ENCODE data around the gene UTS2B.

Gene UTS2B

DNA sequence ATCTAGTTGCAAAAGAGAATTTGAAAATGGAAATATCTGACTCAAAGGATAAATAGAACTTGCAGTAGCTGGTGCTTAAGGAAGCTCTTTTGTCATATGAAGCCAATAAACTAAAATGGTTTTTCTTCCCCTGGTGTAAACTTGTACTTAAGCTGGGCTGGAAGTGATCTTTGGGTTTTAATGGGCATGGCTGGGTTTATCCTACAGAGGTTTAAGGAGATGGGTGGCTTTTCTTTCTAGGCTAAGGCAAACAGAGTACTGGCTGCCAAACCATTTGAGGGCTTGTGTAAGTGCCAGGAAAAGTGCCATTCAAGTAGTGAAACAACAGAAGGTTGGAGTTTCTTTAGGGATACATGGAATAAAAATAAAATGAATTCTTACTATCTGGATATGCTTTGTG lies 12.1 kb upstream of the UTS2B start:
- ATAC-seq (ENCODE audit: low read depth) (no peak), DNase-seq (ENCODE audit: low spot score in 2 of 2) (no peak)
- peak overlapping the region; percentile 91 for H3K27ac Mint-ChIP-seq
- H3K4me3 Mint-ChIP-seq, result peak overlapping the region; percentile 55
- peaks cover 2% of the 10 kb centered on the region for H3K36me3 Mint-ChIP-seq
- H3K4me1 Mint-ChIP-seq, result peaks cover 75% of the 10 kb centered on the region
- H3K27me3 Mint-ChIP-seq, result no peaks in the 10 kb centered on the region
- no peaks in the 10 kb centered on the region for H3K9me3 Mint-ChIP-seq

DNA sequence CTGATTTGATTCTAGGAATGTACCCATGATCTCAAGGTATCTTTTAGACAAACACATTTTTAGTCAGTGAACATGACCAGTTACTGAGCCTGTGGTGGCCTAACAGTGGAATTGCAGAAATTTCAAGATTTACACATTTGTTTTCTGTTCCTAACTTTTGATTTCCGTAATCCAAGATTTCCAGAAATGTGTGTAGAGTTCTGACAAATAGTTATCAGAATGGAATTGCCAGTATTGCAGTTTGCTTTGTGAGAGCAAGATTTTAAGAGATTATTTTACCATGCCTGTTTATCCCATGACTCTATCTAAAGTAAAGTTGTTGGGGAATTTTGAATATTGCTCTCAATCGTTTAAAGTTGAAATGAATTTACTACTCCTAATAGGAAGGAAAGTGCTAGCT lies 11.7 kb upstream of the UTS2B start:
- H3K4me3 Mint-ChIP-seq, result peak overlapping the region; percentile 55
- ATAC-seq (ENCODE audit: low read depth), result no peak

DNA sequence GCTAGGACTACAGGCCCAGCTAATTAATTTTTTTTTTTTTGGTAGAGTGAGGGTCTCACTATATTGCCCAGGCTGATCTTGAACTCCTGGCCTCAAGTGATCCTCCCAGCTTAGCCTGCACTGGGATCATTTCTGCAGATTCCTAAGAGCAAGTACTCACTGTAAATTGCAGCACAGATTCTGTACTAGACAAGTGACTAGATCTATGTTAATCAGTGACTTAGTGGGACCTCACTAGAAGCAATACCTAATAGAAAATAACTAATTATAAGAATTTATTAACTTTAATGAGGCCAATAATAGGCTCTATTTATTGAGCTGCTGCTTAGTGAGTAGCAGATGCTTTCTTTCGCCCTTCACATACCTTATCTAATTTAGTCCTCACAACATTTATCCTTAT lies 10.6 kb upstream of the UTS2B start:
- Mint-ChIP-seq H3K27me3 (no peaks in the 10 kb centered on the region), H3K27ac (peak overlapping the region; percentile 91), H3K4me3 (no peak overlapping the region), H3K4me1 (peaks cover 75% of the 10 kb centered on the region), H3K36me3 (peaks cover 2% of the 10 kb centered on the region), H3K9me3 (no peaks in the 10 kb centered on the region)
- ATAC-seq (ENCODE audit: low read depth) (no peak), DNase-seq (ENCODE audit: low spot score in 2 of 2) (no peak)

More for the DNA sequence above, 11.7 kb upstream of the UTS2B start:
- no peaks in the 10 kb centered on the region for H3K9me3 Mint-ChIP-seq
- peaks cover 72% of the 10 kb centered on the region for H3K4me1 Mint-ChIP-seq
- peak overlapping the region; percentile 91 for H3K27ac Mint-ChIP-seq
- H3K27me3 Mint-ChIP-seq, result no peaks in the 10 kb centered on the region
- no peak for DNase-seq (ENCODE audit: low spot score in 2 of 2)
- peaks cover 2% of the 10 kb centered on the region for H3K36me3 Mint-ChIP-seq

DNA sequence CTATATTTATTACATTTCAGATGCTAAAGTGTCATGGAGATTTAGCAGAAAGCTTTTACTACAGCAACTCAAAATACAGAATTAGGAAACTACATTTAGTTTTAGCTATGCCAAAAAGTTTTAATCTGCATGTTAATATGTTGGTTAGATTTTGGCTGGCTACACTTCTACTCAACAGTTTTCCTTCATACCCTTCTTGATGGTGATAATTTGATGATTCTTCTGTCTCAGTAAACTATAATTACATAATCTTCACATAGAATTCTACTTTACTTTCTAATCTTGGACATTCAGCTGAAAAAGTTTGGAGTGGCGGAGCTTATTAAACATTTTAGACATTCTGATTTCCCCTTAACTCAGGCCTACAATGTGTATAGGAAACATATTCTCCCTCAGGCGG lies 10.0 kb upstream of the UTS2B start:
- ATAC-seq (ENCODE audit: low read depth) (no peak), DNase-seq (ENCODE audit: low spot score in 2 of 2) (no peak)
- Mint-ChIP-seq H3K27me3 (no peaks in the 10 kb centered on the region), H3K4me1 (peaks cover 75% of the 10 kb centered on the region), H3K27ac (peak overlapping the region; percentile 91), H3K4me3 (no peak overlapping the region), H3K36me3 (peaks cover 2% of the 10 kb centered on the region), H3K9me3 (no peaks in the 10 kb centered on the region)

DNA sequence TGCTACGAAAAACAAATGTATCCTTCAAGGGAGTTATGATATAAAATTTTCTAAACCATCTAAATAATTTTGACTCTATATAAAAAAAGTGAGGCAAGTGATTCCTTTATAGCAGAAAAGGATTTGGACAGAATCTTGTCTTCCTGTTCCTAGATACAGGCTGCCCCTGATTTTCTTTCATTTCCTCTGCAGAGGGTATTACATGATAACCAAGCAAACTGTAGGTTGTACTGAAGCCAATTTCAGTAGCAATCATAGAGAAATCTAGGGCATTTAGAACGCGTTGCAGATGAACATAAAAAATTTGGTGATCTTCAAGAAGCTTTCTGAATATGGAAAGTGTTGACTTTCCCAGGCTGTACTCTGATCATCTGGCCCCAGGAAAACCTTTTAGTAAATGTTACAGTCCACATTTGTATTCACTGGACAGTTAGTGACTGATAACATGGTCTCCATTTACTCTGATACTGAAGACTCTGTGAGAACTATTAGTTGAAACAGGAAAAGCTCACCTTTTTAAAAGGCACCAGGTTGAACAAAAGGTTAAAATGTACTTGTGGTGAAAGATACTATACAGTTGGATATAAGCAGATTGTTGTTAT lies 9.1 kb upstream of the UTS2B start:
- DNase-seq (ENCODE audit: low spot score in 2 of 2) (no peak), ATAC-seq (ENCODE audit: low read depth) (peak; percentile 25)
- Mint-ChIP-seq H3K27ac (peak overlapping the region; percentile 91), H3K9me3 (no peaks in the 10 kb centered on the region), H3K27me3 (no peaks in the 10 kb centered on the region), H3K4me1 (peaks cover 69% of the 10 kb centered on the region), H3K4me3 (peak overlapping the region; percentile 4), H3K36me3 (peaks cover 2% of the 10 kb centered on the region)

DNA sequence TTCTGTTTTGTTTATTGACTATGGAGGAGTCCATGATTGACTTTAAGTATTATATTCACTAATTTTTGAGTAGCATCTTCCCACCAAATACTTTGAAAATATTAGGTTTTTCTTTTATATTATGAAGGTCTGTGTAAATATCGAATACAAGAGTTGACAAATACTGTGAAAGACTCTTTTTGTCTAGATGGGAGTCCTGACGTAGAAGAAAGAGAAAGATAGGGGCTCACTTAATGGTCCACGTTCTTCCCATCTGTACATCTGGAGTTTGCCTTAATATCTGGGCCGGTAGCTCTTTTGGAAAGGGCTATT lies 7.8 kb upstream of the UTS2B start:
- peak overlapping the region; percentile 11 for H3K4me3 Mint-ChIP-seq
- H3K27ac Mint-ChIP-seq, result peak overlapping the region; percentile 88
- H3K27me3 Mint-ChIP-seq, result no peaks in the 10 kb centered on the region
- no peak for DNase-seq (ENCODE audit: low spot score in 2 of 2)
- ATAC-seq (ENCODE audit: low read depth), result no peak
- H3K36me3 Mint-ChIP-seq, result no peaks in the 10 kb centered on the region
- H3K4me1 Mint-ChIP-seq, result peaks cover 65% of the 10 kb centered on the region
- no peaks in the 10 kb centered on the region for H3K9me3 Mint-ChIP-seq

DNA sequence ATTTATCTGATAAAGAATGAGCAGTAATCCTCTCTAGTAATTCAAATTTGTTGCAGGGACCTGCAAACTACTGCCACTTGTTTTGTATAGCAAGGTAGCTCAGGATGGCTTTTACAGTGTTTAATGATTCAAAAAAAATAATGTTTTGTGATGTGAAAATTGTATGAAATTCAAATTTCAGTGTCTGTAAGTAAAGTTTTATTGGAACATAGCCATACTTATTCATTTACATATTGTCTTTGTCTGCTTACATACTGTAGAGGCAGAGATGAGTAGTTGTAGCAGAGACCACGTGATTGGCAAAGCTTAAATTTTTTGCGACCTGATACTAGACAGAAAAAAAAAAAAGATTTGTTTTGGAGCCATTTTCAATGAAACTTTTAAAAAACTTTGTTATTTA lies 6.5 kb upstream of the UTS2B start:
- H3K9me3 Mint-ChIP-seq, result no peaks in the 10 kb centered on the region
- no peaks in the 10 kb centered on the region for H3K27me3 Mint-ChIP-seq
- peak; percentile 73 for ATAC-seq (ENCODE audit: low read depth)
- no peak for DNase-seq (ENCODE audit: low spot score in 2 of 2)
- H3K4me3 Mint-ChIP-seq, result peak overlapping the region; percentile 68
- H3K27ac Mint-ChIP-seq, result peak overlapping the region; percentile 88
- peaks cover 57% of the 10 kb centered on the region for H3K4me1 Mint-ChIP-seq
- H3K36me3 Mint-ChIP-seq, result peaks cover 3% of the 10 kb centered on the region

DNA sequence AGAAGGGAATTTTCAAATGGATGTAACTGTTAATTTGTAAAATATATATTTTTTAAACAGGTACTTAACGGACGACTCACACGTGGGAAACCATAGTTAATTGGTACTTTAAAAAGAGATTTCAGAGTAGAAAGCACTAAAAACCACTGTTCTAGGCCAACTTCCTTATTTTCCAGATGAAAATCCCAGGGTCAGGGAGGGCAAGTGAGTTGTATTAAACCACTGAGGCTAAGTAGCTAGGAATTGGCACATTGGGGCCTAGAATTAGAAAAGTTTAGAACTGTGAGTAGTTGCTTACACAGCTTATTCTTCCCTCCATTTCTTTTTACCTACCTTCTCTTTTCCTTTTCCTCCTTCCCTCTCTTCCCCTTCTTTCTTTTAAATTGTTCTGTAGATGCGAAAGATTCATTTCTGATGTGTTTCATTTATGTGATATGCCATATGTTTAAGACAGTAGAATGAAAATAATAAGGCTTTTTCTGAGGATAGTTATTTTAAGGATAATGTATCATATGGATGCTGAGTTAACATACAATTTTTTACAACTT lies 4.1 kb upstream of the UTS2B start:
- Mint-ChIP-seq H3K27me3 (no peaks in the 10 kb centered on the region), H3K4me3 (peak overlapping the region; percentile 74), H3K9me3 (no peaks in the 10 kb centered on the region), H3K4me1 (peaks cover 47% of the 10 kb centered on the region), H3K27ac (peak overlapping the region; percentile 88), H3K36me3 (peaks cover 10% of the 10 kb centered on the region)
- ATAC-seq (ENCODE audit: low read depth), result no peak
- no peak for DNase-seq (ENCODE audit: low spot score in 2 of 2)

DNA sequence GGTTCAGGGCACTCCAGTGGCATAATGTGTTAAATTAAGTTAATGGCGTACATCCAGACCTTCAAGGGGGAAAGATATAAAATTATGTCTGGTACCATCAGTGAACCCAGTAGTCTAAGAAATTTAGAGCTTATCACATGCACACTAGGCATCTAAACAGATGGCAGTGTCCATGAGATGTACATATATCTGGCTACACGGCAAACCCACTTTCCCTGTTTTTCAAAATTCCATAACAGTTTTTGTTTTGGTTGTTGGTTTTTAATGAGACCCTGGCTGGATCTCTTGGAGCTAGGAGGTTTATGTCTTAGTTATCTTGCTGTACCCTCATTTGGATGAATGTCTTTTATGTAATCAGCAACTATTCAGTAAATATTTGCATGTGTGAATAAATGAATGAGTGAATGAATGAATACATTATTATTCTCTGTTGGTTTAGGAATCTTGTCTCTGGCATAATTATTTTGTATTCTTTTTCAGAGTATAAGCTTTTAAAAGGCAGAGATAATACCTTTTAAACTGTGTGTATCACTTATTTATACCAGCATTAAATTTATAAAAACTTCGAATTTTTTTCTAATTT lies 3.1 kb upstream of the UTS2B start:
- Mint-ChIP-seq H3K9me3 (no peaks in the 10 kb centered on the region), H3K27ac (peak overlapping the region; percentile 94), H3K36me3 (peaks cover 10% of the 10 kb centered on the region), H3K4me3 (peak overlapping the region; percentile 90), H3K4me1 (peaks cover 47% of the 10 kb centered on the region), H3K27me3 (no peaks in the 10 kb centered on the region)
- DNase-seq (ENCODE audit: low spot score in 2 of 2), result no peak
- no peak for ATAC-seq (ENCODE audit: low read depth)

DNA sequence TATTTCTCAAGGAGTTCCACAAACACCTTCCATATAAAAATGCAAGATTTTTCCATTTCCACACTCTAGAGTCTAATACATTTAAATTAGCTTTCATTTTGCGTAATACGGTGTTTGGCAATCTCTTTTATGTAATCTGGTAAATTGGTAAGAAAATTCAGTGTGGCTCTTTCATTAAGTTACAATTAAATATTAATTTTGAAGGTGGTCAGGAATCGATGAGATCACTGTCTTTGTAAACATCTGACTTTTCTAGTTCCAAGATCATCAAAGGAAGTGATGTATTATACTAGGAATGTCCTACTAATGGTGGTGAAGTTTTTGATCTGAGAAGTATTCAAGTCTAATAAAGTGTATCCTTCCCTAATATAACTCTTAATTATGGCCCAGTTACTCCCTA lies 1.1 kb upstream of the UTS2B start:
- H3K4me3 Mint-ChIP-seq, result peak overlapping the region; percentile 90
- H3K27me3 Mint-ChIP-seq, result no peaks in the 10 kb centered on the region
- peaks cover 40% of the 10 kb centered on the region for H3K4me1 Mint-ChIP-seq
- H3K36me3 Mint-ChIP-seq, result peaks cover 10% of the 10 kb centered on the region
- ATAC-seq (ENCODE audit: low read depth) (no peak), DNase-seq (ENCODE audit: low spot score in 2 of 2) (no peak)
- no peaks in the 10 kb centered on the region for H3K9me3 Mint-ChIP-seq
- H3K27ac Mint-ChIP-seq, result peak overlapping the region; percentile 94

DNA sequence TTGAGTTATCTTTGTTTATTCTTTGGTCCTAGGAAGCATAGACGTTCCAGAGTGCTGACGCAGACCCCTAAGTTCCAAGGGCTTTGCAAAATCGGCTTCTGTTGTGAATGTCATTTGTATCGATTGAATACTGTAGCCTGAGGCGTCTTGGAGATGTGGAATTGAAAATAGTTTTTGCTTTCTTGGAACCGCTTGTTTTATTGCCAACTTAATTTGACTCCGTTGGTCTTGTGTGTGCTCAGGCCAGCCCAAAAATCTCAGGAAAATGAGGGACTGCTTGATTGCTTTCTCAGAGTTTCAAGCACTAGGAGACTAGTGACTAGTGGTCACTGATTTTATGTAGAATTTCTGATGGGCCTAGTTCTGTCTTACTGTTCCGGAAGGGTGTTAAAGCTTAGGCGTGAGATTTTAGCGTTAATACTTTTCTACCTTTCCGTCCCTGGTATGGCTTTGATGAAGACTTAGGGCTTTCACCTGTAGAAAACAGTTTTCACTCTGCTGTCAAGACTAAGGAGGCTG lies 263 bp upstream of the UTS2B start:
- no peak for DNase-seq (ENCODE audit: low spot score in 2 of 2)
- peak overlapping the region; percentile 94 for H3K27ac Mint-ChIP-seq
- peaks cover 35% of the 10 kb centered on the region for H3K4me1 Mint-ChIP-seq

DNA sequence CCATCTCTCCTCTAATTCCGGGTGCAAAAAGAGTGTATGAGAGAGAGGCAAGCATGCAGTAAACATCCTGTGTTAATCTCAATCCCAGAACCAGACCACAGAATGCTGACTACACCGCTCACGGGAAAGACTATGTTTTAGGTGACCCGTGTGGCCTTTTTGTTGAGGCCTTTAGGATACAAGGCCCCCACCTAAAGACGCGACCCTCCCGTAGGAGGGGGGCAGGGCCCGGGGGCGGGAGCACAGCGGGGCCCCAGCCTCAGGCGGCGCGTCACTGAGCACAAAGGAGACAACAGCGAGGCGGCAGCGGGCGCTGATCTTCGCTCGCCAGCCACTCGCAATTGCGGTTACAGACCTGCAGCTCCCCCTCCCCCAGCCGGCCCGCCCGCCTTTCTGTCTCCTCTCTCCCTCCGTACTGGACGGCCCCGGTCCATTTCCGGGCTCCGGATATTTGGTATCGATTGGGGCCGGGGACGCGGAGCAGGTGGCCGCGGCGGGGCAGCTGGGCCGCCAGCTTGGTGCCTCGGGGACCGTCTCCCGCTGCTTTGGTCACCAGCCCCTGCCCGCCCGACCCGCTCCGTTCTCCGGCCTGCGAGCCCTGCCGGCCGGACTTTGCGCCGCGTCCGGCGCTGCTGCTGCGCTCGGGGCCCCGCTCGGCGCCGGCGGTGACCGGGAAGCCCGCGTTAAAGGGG lies 1.2 kb downstream of the UTS2B start, which contains the start of gene CCDC50:
CCDC50 (plus strand) TSS at position 433 of the 692 bp plus-strand sequence. CDS start 281 bp downstream, outside the sequence.
- peak; percentile 65 to 69 for DNase-seq (ENCODE audit: low spot score in 2 of 2)
- peak; percentile 84 for ATAC-seq (ENCODE audit: low read depth)
- Mint-ChIP-seq H3K36me3 (peaks cover 10% of the 10 kb centered on the region), H3K4me1 (peaks cover 28% of the 10 kb centered on the region), H3K27ac (peak within 1 kb of the TSS; percentile 94), H3K27me3 (no peaks in the 10 kb centered on the region), H3K4me3 (peak within 1 kb of the TSS; percentile 90), H3K9me3 (no peaks in the 10 kb centered on the region)

More for the DNA sequence above, 263 bp upstream of the UTS2B start:
- peak overlapping the region; percentile 90 for H3K4me3 Mint-ChIP-seq
- ATAC-seq (ENCODE audit: low read depth), result no peak
- no peaks in the 10 kb centered on the region for H3K27me3 Mint-ChIP-seq
- H3K9me3 Mint-ChIP-seq, result no peaks in the 10 kb centered on the region
- peaks cover 10% of the 10 kb centered on the region for H3K36me3 Mint-ChIP-seq

DNA sequence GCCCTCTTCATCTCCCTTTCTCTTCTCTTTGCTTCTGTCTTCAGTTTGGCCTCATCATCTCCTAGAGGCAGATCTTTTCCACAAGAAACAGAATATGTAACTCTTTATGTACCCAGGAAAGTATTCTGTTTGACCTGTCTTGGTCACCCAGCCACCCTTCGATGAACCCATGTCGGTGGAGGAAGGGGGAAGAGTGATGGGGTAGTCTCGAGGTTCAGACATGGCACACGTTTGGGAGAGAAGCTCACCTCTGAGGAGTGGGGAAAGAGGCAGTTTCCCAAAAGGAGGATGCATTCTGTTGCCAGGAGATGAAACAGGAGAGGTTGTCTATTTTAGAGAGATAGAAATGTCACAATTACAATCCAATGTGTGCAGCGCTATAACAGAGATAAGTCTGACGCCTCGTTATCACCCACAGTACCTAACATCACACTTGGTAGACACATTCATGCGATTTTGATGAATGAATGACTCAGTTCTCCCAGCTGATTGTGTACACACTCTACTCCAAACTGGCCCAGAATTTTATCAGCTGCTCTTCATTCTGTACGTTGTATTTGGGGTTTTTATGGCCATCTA lies 1.9 kb downstream of the UTS2B start:
- ATAC-seq (ENCODE audit: low read depth) (peak; percentile 18), DNase-seq (ENCODE audit: low spot score in 2 of 2) (no peak)
- Mint-ChIP-seq H3K4me1 (peaks cover 27% of the 10 kb centered on the region), H3K4me3 (peak overlapping the region; percentile 90), H3K27ac (peak overlapping the region; percentile 94), H3K27me3 (no peaks in the 10 kb centered on the region), H3K36me3 (peaks cover 12% of the 10 kb centered on the region), H3K9me3 (peaks cover 2% of the 10 kb centered on the region)

DNA sequence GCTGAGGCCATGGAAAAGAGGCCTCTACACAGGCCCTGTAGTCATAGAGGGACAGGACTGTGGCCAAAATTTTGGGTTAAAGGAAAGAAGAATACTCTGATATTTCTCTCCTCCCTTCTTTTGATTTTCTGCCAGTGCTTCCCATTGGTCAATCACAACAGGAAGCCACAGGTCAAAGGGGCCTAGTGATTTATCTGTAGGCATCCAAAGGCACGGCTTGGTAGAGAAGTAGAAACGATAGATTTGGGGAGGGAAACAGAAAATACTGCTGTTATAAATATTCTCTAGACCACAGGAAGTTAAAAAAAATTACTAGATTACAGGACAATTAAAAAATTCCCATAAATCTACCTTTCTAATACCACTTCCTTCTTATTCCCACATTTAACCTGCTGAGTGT lies 2.8 kb downstream of the UTS2B start:
- no peak overlapping the region for H3K27ac Mint-ChIP-seq
- H3K36me3 Mint-ChIP-seq, result peaks cover 10% of the 10 kb centered on the region
- H3K4me1 Mint-ChIP-seq, result peaks cover 19% of the 10 kb centered on the region
- H3K9me3 Mint-ChIP-seq, result peaks cover 3% of the 10 kb centered on the region
- H3K4me3 Mint-ChIP-seq, result no peak overlapping the region
- DNase-seq (ENCODE audit: low spot score in 2 of 2) (no peak), ATAC-seq (ENCODE audit: low read depth) (no peak)
- H3K27me3 Mint-ChIP-seq, result no peaks in the 10 kb centered on the region

Data from memory B cell (primary cell).